NCI-H1930 (cell line): ENCODE measurements around the gene ARHGAP26.

ENCODE experiments used
- DNase-seq, 2 experiments: peaks; one replicate each; lab custom pipeline; 2025; lab: John Stamatoyannopoulos, UW

Gene ARHGAP26

GRCh38 chr5:143205386-143205785 lies 435.2 kb downstream of the ARHGAP26 start:
- DNase-seq, result no peak

DNA sequence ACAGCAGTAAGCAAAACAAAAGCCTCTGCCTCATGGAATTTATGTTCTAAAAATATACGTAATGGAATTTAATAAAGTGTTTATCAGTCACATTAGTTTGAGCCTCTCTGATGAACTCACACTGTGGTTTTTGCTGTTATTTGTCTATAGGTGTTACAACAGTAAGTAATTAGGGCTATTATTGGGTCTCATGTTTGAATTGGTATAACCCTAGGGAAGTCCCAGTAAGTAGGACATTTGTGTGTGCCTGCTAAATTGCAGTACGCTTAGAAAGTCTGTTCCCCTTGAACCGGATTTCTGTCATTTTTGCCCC lies 435.7 kb downstream of the ARHGAP26 start:
- DNase-seq, result no peak

GRCh38 chr5:143206196-143207053 lies 436.2 kb downstream of the ARHGAP26 start:
- DNase-seq, result no peak

- no peak for DNase-seq
Measured at GRCh38 chr5:143207058-143207457, 436.9 kb downstream of the ARHGAP26 start.

GRCh38 chr5:143207563-143208364 lies 437.6 kb downstream of the ARHGAP26 start:
- no peak for DNase-seq

- DNase-seq, result no peak
Measured at GRCh38 chr5:143208365-143208641, 438.1 kb downstream of the ARHGAP26 start.

- DNase-seq, result no peak
Measured at GRCh38 chr5:143208781-143209510, 438.8 kb downstream of the ARHGAP26 start.

DNA sequence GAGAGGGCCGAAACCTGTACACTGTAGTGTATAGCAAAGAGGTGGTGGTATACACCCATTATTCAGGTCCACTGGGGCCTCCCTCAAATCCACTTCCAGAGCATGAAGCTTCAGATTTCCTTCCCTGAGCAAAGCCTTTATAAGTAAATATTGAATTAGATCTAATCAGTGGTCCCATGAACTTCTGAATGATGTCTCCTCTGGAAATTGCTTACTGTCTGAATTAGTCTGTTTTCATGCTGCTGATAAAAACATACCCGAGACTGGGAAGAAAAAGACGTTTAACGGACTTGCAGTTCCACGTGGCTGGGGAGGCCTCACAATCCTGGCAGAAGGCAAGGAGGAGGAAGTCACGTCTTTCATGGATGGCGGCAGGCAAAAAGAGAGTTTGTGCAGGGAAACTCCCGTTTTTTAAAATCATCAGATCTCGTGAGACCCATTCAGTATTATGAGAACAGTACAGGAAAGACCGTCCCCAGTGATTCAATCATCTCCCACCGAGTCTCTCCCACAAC lies 439.8 kb downstream of the ARHGAP26 start:
- no peak for DNase-seq

GRCh38 chr5:143210576-143210975 lies 440.4 kb downstream of the ARHGAP26 start:
- no peak for DNase-seq

- DNase-seq, result no peak
Measured at GRCh38 chr5:143212261-143212660, 442.1 kb downstream of the ARHGAP26 start.

- DNase-seq, result no peak
Measured at GRCh38 chr5:143213231-143213850, 443.2 kb downstream of the ARHGAP26 start.

- no peak for DNase-seq
Measured at GRCh38 chr5:143213851-143214363, 443.7 kb downstream of the ARHGAP26 start.

GRCh38 chr5:143214458-143214857 lies 444.3 kb downstream of the ARHGAP26 start:
- no peak for DNase-seq

GRCh38 chr5:143214890-143215289 lies 444.7 kb downstream of the ARHGAP26 start:
- no peak for DNase-seq

- no peak for DNase-seq
Measured at GRCh38 chr5:143215690-143216089, 445.5 kb downstream of the ARHGAP26 start.

- no peak for DNase-seq
Measured at GRCh38 chr5:143216211-143216610, 446.0 kb downstream of the ARHGAP26 start.

DNA sequence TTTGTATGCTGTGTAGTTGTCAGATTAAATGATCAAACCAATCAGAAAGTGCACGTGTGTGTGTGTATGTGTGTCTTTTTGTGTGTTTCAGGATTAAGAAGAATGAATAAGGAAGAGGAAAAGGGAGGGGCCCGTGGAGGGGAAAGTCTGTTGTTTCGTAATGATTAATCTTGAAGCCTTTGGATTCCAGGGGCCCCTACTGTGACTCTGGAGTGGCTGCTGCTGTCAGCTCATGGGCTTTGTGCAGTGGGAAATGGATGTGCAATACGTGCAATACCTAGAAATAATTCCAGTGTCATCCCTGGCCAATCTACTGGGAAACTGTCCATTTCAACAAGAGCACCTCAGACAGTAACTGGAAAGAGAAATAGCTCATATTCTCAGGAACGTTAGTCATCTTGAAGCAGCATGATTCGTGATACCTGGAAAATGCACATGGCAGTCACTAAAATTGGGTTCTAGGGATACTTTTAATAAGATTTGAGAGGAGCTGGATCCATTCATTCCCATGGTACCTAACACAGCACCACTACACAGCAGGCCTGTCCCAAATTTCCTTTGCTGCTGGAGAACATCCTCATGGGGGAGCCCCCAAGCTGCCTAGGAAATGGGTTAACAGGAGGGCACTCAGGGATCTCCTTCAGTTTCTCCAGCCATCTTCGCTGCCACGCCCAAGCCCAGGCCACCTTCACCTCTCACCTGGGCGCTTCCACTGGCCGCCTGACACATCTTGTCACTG lies 447.1 kb downstream of the ARHGAP26 start:
- no peak for DNase-seq

- DNase-seq, result no peak
Measured at GRCh38 chr5:143217804-143218160, 447.6 kb downstream of the ARHGAP26 start.

DNA sequence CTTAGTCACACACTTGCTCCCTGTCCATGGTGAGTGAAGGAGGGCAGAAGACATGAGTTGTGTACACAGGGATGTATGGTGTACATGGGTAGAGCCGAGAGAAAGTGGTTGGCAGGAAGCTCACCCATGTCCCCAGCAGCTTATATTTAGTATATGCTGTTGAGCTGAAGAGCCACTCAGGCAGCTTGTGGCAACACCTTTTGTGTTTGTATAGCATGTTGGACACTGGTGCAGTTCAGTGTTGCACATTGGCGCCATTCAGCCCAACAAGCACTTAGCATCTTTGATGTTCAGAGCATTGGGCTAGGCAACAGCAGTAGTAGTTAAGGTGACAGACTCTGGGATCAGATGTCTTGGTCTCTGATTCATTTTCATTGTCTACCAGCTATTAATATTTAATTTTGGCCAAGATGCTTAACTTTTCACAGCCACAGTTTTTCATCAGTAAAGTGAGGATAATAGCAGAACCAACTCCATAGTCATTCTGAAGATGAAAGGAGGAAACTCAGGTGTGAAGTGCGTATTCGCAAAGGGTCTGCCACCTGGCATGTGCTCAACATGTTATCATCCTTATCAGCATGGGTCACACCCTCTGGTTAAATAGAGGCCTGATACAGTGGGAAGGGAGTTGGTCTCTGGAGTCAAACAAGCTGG lies 448.5 kb downstream of the ARHGAP26 start:
- DNase-seq, result no peak

- DNase-seq, result no peak
Measured at GRCh38 chr5:143219696-143220095, 449.5 kb downstream of the ARHGAP26 start.

GRCh38 chr5:143220748-143221251 lies 450.6 kb downstream of the ARHGAP26 start:
- DNase-seq, result no peak
